Activated CD8-positive, alpha-beta memory T cell treated with anti-CD3 and anti-CD28 coated beads for 4 hours (primary cell): ENCODE results near the gene NECTIN4.

Source experiments
- DNase-seq, 2 donors: peaks; one replicate each; pipeline ENCODE4 v3.0.0-alpha.2; 2020; ENCODE audit warnings: low read depth in 2 of 2

The NECTIN4 gene

DNA sequence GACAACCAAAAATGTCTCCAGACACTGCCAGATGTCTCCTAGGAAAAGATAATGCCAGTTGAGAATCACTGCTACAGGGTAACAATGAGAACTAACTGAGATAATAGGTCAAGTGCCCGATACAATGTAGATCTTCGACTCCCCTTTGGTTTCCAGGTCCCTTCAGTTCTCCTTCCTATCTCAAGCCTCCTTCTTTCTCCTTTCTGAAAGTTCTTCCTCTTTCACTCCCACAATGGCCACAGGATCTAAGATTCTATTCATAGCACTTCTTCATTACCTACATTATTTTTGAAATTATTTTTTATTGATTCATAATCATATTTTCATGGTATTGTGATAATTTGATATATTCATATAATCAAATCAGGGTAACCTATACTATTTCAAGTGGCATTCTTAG is 22.2 kb upstream of the NECTIN4 start:
- no peak for DNase-seq

DNA sequence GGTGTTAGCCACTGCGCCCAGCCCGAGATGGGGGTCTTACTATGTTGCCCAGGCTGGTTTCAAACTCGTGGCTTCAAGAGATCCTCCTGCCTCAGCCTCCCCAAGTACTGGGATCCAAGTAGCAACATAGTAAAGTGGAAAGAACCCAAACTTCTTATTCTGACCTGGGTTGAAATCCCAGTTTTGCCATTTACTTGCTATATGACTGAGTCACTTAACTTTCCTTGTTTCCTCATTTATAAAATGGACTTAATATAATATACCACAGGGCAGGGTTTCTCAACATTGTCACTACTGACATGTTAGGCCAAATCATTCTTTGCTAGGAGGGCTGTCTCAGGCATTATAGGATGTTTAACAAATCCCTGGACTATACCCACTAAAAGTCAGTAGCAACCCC is 21.8 kb upstream of the NECTIN4 start:
- DNase-seq, result no peak

- DNase-seq, result no peak
Observed at GRCh38 chr1:161106431-161106830, 17.1 kb upstream of the NECTIN4 start.

- DNase-seq, result no peak
Observed at GRCh38 chr1:161100556-161100955, 11.2 kb upstream of the NECTIN4 start.

- no peak for DNase-seq
Observed at GRCh38 chr1:161099090-161099802, 9.9 kb upstream of the NECTIN4 start.

GRCh38 chr1:161098210-161099068 is 9.1 kb upstream of the NECTIN4 start, which contains the start of gene KLHDC9:
TSS of gene KLHDC9 (plus strand) at chr1:161098361. CDS start at chr1:161098536, 175 bp downstream.
- DNase-seq, result peak; percentile 29 to 38

DNA sequence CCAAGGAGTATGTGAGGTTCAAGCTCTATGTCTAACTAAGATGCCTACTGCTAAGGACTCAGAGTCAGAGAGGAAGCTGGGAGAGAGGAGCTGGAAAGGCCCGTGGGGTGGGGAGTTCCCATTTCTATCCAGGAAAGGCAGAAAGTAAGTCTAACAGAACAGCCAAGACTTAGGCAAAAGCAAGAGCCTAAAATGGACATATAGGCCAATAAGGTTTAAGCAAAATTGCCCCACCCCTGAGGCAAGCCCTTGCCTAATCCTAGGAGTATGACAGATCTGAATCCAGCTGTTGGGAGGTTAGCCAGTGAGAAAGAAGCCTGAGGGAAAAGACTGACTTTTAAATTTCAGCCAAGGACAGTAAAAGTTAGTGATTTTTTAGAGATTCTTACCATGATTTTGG is 7.2 kb upstream of the NECTIN4 start:
- DNase-seq, result no peak

GRCh38 chr1:161096015-161096414 is 6.7 kb upstream of the NECTIN4 start:
- DNase-seq, result no peak

GRCh38 chr1:161095230-161095629 is 5.9 kb upstream of the NECTIN4 start:
- DNase-seq, result no peak

DNA sequence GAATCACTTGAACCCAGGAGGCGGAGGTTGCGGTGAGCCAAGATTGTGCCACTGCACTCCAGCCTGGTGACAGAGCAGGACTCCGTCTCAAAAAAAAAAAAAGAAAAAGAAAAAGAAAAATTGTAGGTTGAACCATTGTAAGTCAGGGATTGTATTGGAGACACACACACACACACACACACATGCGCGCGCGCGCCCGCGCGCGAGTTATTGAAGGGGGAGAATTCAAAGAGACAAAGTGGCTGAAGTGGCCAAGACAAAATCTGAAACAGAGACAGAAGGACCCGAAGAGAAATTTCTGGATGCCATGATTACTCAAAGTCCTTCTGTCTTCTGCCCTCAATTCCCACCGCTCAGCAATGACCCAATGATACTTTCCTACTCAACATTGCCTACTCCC is 5.1 kb upstream of the NECTIN4 start:
- no peak for DNase-seq

- peak; percentile 24 to 55 for DNase-seq
Observed at GRCh38 chr1:161092621-161093028, 3.3 kb upstream of the NECTIN4 start.

- DNase-seq, result no peak
Observed at GRCh38 chr1:161091796-161092507, 2.6 kb upstream of the NECTIN4 start.

DNA sequence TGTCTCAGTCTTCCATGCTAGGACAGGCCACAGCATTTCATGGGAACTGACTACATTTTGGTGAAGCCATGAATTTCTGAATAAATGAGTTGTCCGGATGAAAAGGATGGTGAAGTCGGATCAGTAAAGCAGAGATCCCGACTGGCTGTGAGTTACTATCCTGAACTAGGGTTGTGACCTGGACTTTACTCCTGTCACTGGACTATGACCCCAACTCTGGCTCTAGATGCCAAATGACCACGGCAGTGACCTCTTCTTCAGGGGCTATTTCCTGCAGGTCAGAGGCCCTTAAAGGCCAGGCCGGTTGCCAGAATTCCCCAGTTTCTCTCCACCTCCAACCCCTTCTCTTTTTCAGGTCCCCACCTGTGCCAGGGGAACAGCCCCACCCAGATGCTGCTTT is 1.7 kb upstream of the NECTIN4 start:
- DNase-seq, result no peak

DNA sequence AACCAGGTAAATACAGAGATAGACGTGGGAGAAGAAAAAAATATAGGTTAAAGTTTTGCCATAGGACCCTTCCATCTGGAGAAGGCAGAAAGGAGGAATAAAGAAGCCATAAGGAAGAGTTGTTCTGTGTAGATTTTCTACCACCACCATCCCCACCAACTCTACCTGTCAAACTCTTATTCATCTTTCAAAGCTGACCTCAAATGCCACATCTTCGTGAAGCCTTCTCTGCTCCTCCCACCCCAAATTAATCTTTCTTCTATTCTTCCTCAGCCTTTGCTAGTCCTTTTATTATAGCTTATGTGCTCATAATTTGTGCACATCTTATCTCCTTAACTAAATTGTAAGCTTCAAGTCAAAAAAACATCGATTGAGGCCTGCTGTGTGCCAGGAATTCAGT is 1.3 kb upstream of the NECTIN4 start:
- DNase-seq, result no peak

GRCh38 chr1:161089938-161090337 is 580 bp upstream of the NECTIN4 start:
- DNase-seq, result no peak

GRCh38 chr1:161088587-161089110 is 709 bp downstream of the NECTIN4 start:
- no peak for DNase-seq

GRCh38 chr1:161086457-161086856 is 2.9 kb downstream of the NECTIN4 start:
- DNase-seq, result no peak

- no peak for DNase-seq
Observed at GRCh38 chr1:161085165-161085564, 4.2 kb downstream of the NECTIN4 start.

- no peak for DNase-seq
Observed at GRCh38 chr1:161084597-161084988, 4.8 kb downstream of the NECTIN4 start.

DNA sequence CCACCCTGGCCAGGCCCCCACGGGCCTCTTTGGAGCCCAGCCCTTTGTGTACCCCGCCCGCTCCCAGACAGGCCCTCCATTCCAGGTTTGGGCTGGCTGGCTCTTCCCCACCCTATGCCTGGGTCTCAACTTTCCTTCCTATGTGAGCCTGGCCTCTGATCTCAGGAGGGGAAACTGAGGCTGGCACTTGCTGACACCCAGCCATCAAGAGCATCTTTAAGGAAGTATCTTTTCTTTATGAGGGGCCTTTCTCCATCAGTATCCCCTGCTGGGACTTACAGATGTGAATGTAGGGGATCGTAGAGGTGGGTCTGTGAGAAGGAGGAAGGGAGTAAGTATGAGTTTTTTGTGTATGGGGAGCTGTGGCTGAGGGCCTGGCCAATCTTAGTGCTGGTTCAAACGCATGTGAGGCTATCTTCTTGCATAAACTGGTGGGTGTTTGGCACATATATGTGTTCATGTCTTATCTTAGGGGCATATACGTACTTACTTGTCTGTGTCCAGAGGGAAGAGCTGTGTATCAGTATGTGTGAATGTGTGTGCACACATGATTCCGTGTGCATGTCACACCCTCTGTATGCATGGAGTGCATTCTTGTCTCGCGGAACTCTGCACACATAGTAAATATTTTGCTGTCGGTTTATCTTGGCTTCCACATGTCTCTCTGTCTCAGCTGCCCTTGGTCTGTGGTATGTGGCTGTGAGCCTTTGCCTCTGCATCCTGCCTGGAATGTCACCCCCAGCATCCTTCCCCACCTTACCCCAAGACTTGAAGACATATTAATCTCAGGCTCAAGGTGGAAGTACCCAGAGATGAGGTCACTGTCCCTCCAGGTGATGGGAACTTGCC is 5.4 kb downstream of the NECTIN4 start:
- DNase-seq, result no peak
